HG03442 (cell line): ENCODE measurements around the gene CMIP.

Experiments used
- ATAC-seq: cut with Tn5 transposase; IDR thresholded peaks from one replicate; pipeline ENCODE4 v1.9.1; 2021; ENCODE audit warnings: mild to moderate bottlenecking, moderate library complexity; ENCODE audit not compliant: unreplicated experiment

CMIP gene

DNA sequence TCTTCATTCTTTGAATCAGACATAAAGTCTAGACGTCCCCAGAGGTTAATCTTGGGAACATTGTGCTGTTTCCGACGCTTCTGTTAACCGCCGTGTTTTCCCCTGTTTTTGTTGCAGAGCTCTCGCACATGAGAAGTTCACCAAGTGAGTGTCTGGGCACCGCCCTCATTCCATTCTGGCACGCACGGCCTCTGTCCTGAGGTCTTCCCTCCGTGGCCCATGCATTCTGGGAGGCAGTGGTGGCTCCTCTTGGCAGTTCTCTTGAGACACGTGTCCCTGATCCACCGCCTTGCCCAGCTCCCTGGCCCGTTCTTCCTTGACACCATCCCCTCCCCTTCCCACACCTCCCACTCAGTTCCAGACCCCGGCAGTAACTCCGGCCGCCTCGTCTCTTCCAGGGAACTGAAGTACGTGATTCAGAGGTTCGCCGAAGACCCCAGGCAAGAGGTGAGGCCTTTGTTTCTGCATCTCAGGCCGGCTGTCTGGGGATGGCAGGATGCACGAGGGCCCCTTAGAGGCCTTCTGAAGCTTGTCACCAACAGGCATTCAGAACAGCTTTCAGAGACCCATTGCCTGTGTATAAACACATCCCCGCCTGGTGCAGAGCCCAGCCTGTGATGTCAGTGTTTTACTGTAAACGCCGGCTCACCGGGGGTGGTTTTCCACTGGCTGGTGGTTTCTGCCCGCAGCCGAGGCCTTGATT lies 248.6 kb downstream of the CMIP start:
- no peak for ATAC-seq

DNA sequence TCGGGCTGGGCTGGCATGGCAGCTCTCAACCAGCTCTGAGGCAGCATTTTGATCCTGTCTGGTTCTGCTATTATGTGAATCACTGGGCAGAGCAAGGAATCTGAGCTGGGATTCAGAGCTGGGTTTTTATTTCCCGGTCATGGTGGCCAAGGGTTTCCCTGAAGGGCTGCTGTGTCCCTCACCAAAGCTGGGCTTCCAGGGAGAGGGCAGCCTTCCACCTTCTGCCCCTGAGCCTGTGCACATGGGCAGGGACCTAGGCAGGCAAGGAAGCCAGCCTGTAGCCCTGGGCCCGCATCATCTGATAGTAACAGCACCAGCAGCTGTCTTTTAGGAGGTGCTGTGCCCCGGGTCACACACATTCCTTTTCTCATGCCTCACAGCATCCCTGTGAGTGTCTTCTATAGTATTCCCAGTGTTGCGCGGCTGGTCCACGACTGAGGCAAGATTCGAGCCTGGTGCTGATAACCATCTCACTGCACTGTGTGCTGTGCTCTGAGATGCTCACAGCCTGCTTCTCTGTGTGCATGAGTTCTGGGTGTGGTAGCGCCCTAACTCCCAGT lies 249.2 kb downstream of the CMIP start:
- ATAC-seq = no peak

DNA sequence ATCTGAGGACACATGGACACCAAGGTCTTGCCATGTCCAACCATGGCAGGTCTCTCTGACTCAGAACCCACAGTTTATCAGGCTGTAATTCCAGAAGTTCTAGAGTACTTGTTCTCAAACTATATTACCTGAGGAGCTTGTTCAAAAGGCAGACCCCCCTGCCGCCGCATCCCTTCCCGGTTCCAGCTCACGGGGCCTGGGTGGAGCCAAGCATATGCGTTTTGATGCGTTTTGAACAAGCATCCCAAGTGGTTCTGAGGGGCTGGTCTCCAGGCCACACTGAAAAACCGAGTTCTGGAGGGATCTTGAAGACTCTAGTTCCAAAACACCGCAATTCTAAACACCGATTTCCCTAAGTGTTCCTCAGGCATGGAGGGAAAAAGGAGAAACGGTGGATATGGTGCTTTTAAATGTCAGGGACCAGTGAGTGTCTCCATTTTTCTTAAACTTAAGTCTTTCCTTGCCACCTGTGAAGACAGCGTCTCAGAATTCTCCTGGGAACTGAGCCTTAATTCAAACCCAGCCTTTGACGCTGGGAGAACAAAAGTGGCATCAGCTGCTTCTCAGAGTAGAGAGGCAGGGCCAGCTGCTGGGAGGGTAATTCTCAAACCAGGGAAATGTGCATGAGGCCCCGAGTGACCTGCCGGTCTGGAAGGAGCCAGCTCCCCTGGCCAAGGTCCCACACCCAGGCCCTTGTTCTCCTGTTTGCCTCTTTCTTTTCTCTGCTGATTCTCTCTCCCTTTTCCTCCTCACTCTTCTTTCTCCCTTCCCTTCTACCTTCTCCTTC lies 250.1 kb downstream of the CMIP start:
- no peak for ATAC-seq

DNA sequence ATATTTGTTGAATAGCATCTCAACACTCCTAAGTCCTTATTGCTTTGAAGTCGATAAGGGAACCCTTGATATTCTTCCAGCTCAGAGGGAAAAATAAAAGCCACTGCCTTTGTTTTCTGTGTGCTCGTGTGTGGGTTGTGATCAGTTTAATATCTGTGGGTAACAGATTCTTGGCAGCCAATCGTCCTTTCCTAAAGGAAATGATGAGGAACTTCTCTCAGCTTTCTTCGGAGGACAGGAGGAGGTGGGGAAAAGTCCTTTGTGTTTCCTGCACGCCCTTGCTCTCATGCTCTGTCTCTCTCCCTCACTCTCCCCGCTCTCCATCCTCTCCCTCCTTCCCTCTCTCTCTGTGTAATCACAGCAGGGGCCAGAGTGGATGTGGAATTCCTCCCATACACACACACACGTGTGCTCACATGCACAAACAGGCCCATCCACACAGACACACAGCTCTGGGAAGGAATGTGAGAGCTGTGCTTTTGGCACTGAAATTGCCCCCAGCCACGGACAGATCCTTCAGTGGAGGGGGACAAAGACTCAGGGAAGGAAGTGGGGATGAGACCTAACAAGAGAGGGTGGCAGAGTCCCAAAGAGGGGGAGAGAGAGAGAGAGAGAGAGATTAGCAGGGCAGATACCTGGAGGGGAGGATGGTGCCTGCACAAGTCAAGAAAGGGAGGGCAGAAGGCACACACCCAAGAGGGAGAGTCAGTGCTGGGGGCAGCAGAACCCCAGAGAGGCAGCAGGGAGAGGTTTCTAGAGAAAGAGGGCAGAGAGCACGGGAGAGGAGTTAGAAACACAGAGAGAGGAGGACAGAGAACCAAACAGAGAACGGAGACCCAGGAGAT lies 250.9 kb downstream of the CMIP start:
- ATAC-seq = no peak

DNA sequence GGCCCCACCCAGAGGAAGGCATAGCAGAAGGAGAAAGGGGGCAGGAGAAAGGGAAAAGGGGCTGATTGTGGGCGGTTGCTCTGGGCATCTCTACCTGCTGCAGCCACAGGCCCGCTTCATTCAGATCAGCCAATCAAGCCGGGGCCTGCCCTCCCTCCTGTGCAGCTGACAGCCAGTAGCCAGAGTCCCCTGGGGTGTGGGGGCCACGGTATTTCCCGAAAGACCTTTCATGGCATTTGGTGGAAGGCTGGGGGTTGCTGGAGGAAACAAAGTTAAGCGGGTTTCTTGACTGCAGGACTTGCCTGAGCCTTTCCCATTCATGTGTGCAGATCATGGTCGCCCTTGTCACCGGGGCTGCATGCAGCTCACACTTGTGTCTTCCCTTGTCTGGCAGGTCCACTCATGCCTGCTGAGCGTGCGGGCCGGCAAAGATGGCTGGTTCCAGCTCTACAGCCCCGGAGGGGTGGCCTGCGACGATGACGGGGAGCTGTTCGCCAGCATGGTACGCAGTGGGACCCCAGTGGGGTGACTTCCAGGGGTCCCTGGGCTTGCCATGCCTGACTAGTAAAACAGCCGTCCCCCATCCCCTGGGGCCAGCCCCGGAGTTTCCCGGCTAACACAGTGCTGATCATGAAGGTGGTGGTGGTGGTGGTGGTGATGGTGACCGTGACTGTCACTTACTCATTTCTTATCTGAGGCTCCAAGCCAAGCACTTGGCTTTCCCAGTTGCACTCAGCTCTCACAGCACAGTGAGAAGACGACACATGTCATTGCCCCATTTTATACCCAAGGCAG lies 251.8 kb downstream of the CMIP start:
- ATAC-seq = no peak

DNA sequence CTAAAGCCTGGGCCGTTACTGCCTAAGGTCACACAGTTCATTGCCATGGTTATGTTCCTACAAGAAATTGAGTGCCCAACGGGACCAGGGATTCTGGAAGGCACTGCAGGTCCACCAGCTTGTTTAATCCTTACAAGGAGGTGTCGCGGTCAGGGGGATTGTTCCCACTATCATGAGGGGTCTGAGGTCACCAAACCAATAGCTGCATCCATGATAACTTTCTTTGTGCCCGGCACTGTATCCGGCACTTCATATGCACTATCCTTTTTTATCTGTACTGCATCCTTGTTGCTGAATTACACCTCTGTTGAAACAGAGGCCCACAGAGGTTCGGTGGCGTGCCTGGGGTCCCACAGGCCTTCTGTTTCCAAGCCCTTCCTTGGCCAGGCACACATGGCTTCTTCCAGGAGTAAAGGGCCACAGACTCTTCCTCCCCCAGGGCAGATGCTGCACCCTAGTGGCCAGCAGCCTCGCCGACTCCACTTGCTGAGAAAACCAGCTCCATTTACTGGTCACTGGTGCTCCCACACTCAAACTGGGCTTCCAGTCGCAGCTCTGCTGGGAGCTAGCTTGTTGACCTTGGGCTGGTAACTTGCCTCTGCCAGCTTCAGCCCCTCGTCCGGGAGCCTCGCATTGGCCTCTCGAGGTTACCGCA lies 252.5 kb downstream of the CMIP start:
- no peak for ATAC-seq

DNA sequence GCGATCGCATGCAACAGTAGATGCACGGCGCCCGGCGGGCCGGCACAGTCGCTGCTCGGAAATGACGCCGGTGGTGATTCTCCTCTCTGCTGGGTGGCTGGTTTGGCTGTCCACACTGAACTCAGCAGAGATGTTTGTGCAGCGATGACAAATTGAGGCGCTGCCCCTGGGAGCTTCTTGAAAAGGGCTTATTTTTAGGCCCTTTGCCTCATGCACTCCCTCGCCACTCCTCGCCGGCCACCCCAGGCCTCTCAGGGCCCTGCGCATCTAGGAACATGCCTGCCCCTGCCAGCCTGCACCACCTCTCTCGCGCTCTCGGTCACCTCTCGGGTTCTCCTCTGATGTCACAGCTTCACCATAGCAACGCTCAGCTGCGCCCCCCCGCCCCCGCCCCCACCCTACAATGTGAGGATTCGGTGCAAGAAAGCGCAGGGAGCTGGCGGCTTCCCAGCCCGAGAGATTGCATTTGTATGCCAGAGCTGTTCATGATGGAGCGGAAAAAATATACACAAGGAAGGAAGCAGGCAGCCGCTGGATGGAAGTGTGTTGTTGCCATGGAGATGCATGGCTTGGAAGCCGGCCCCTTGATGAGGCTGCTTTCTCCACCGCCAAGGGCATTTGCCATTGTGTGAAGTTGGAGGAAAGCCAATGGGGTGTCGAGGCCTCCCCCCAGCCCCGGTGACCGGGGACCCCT lies 253.2 kb downstream of the CMIP start:
- no peak for ATAC-seq

DNA sequence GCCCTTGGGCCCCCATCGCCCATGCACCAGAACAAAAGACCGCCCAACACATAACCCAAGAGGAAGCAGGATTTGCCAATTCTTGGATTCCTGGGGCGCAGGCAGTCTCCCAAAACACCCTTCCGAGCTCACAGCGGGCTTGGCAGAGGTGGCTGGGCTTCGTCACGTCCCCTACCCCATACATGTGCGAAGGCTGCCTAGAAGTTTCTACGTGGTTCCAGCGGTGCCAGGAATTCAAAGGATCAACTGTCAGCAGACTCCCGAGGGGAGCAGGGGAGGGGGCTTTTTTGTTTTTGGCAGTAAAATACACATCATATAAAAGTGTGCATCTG lies 253.7 kb downstream of the CMIP start:
- ATAC-seq = no peak

DNA sequence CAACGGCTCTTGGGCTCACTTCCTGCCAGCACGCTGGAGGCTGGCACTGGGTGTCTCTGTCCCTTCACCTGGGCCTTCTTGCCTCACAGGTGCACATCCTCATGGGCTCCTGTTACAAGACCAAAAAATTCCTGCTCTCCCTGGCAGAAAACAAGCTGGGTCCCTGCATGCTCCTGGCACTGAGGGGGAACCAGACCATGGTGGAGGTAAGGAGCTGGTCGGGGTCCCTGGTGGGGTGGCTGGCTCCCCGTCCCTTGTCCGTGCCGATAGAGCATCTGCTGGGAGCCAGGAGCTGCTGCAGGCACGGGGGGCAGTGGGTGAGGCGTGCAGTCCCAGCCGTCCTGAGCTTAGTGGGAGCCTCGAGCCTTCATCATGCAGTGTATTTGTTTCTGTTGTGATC lies 255.0 kb downstream of the CMIP start:
- ATAC-seq = no peak

DNA sequence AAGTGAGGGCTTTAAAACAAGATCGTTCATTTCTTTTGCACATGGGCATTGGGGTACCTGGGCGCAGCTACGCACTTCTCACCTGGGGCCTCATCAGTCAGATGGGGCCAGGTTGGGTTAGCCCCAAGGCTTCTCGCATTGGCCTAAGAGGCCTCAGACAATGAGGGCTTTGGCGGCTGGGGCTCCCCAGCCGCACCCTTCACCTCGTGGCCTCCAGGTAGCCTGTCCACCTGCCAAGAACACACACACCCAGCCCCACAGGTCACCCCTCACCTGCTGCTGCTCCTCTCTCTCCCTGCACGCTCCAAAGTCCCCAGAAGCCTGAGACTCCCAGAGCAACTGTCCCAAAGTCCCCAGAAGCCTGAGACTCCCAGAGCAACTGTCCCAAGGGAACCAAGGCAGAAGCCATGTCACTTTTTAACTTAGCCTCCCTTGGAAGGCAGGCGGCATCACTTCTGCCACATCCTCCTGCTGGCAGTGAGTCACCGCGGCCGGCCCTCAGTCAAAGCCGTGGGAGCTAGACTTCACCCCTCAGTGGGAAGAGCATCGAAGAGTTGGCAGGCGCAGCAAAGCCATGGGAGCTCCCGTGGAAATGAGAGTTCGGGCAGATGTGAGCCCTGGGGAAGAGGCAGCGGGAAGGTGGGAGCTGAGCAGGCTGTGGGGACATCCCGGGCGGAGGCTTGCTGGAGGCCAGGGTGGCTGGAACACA lies 255.6 kb downstream of the CMIP start:
- no peak for ATAC-seq

DNA sequence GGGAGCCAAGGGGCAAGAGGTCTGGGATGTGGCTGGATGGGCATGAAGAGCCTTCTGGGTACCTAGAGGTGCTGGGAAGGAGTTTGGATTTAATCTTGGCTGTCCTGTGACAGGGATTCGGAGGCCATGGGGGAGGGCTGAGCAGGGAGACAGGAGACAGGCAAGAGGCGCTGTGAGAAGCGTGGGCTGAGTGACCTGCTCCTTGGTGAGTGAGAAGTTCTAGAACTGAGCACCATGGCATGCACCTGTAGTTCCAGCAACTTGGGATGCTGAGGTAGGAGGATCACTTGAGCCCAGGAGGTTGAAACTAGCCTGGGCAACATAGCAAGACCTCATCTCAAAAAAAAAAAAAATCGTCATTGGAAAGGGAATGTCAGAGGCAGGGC lies 256.2 kb downstream of the CMIP start:
- no peak for ATAC-seq

DNA sequence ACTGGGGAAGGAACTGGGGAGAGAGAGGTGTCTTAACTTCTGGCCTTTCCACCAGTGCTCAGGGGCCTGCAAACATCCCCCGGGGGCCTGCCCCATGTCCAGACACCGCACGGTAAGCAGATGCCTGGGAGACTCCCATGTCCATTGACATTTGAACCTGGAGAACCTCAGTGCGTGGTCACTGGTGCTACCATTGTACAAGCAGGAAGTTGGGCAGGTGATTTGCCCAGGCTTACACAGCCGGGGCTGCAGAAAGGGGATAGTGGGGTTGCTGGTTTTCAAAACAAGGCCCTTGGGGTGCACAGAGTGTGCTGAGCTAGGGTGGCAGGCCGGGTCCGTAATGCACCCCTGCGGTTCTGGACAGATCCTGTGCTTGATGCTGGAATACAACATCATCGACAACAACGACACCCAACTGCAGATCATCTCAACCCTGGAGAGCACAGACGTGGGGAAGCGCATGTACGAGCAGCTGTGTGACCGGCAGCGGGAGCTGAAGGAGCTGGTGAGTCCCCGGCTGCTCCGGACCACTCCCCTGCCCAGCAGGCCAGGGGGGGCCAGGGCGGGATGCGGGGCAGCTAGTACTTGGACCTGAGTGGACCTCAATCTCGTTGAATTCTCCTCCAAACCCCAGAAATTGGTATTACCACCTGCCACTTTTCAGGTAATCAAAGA lies 256.8 kb downstream of the CMIP start:
- no peak for ATAC-seq

DNA sequence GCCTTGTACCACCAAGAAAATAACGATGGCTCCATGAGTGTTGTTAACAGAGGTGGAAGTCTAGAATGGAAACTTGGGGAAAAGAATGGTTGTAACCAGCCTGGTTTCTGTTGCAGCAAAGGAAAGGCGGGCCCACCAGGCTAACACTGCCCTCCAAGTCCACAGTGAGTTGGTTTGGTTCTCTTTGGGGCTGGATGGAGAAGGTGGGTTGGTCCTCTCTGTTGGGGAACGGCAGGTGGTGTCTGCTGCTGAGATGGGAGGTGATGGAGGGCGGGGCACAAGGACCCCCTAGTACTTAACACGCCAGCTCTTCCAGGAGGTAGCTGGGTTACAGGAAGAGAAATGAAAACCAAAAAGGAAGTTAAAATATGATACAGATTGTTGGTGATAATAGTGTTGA lies 257.9 kb downstream of the CMIP start:
- ATAC-seq = no peak

DNA sequence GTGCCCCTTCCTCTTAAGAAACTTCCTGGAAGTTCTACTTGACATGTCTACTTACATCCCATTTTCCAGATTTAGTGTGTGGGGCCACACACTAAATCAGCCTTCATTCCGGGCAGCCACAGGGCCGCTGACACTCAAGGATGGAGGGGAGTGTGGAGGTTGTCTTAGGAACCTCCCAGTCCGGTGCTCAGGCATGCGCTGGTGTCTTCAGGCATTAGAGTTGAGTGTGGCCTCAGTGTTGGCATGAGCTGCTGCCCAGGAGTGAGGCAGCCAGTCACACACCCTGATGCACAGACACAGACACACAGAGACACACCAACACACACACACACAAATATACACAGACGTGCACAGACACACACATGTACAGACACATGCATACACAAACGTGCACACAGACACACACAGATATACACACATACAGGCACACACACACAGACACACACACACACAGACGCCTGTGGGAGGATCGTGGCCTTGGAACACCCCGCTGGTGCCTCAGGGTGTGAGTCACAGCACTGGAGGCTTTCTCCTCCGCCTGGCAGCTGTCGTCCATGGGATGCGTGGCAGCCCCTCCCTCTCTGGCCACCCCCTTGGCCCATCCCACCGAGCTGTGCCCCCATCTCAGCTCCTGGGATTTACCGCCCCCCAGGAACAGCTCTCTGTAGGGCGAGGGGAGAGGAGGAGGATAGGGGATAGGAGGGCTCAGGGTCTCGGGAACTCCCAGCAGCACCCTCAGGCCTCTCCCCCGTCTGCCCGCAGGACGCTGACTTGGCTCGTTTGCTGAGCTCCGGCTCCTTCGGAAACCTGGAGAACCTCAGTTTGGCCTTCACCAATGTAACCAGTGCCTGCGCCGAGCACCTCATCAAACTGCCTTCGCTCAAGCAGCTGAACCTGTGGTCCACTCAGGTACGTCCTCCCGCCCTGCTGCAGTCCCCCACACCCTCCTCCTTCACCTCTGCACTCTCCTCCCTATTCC lies 258.9 kb downstream of the CMIP start:
- no peak for ATAC-seq

DNA sequence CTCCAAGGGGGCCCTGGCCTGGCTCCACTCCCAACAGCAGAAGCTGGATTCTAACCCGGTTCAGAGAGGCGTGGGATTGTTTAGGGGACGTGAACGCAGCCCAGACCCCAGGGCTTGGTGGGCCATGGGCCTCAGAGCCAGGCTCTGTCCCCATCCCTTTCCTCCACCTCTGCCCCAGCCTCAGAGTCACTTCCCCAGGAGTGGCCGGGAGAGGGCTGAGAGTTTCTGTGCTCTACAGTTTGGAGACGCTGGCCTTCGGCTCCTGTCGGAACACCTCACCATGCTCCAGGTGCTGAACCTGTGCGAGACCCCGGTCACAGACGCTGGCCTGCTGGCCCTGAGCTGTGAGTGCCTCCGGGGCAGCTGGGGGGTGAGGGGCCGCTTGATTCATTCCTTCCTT lies 260.7 kb downstream of the CMIP start:
- ATAC-seq = no peak

DNA sequence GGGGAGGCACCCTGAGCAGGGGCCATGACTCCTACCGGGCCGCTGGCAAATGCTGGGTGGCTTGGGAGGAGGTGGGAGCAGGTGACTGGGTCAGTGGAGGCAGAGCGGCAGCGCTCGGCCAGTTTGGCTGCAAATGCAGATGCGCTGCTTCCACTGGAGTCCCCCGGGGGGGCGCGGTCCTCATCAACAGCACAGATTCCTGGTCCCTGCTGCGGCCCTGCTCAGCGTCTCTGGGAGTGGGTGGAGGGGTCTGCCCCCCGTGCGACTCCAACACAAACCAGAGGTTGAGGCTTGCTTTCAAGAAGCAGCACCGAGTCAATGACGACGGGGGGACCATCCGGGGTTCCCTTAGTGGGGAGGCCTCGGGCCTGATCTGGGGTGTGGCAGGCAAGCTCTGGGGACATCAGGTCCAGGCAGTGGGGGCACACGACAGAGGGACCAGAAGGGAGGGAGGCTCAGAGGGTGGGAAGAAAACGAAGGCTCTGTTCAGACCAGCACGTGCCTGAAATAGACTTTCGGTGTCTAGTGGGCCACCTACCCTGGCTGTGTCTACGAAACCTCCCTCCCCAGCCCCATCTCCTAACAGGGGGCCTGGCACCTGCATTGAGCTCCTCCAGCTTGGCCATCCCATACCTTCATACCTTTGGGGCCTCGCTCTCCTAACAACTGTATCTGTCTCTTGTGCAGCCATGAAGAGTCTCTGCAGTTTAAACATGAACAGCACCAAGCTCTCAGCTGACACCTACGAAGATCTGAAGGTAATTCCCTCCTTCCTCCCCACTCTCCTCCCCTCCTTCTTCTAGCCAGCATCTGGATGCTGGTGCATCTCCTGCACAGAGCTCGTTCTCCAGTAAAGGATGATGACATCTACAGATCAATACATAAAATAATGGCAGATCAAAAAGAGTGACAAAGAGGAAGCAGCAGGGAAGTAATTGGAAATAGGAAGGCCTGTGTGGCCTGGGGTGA lies 262.0 kb downstream of the CMIP start:
- ATAC-seq = no peak
